ENCODE results near the gene CTNNBIP1.
A peak's percentile ranks its signal among the peaks of the same experiment; 100 is the strongest.
"Not testable (repeated sequence)": the region's sequence is repeated elsewhere in the genome, so short reads cannot be mapped to it uniquely, and the experiment has no call there.

CTNNBIP1 gene

DNA sequence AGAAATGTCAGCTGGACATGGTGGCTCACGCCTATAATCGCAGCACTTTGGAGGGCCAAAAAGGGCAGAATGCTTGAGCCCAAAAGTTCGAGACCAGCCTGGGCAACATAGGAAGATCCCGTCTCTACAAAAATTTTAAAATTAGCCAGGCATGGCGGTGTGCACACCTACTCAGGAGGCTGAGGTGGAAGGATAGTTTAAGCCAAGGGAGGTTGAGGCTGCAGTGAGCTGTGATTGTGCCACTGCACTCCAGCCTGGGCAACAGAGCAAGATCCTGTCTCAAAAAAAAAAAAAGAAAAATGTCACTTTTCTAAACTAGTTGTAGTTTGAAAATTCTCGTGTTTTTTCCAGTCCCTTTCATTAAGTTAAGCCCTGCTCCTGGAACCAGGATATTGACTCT is 95.5 kb downstream of the CTNNBIP1 start:
- ATAC-seq (no peak), DNase-seq (no peak)
- Mint-ChIP-seq H3K4me3 (no peak overlapping the region), H3K9me3 (no peaks in the 10 kb centered on the region), H3K27me3 (no peaks in the 10 kb centered on the region), H3K27ac (no peak overlapping the region), H3K4me1 (peaks cover 10% of the 10 kb centered on the region), H3K36me3 (ENCODE audit: low read depth) (no peaks in the 10 kb centered on the region)

GRCh38 chr1:9811239-9811966 is 98.7 kb downstream of the CTNNBIP1 start:
- Mint-ChIP-seq H3K36me3 (ENCODE audit: low read depth) (no peaks in the 10 kb centered on the region), H3K27me3 (no peaks in the 10 kb centered on the region), H3K9me3 (no peaks in the 10 kb centered on the region), H3K4me1 (peaks cover 28% of the 10 kb centered on the region), H3K27ac (no peak overlapping the region), H3K4me3 (no peak overlapping the region)
- no peak for DNase-seq
- no peak for ATAC-seq

DNA sequence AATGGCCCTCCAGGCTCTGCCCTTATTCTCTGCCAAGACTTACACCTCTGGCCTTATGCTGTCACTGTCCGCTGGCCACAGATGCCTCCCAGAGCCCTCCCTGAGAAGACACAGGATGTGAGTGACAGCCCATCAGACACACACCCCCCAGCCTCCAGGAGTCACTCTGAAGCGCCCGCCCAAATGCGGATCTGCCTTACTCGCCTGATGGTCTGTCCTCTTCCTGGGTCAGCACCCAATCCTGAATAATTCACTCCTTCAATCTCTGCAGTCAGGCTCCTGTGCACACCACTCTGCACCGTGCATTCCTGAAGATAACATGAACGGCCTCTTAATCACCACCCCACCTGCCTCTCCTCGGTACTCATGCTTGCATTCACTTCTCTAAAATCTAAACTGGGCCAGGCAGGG is 101.0 kb downstream of the CTNNBIP1 start:
- Mint-ChIP-seq H3K36me3 (ENCODE audit: low read depth) (no peaks in the 10 kb centered on the region), H3K27me3 (no peaks in the 10 kb centered on the region), H3K4me1 (peaks cover 27% of the 10 kb centered on the region), H3K27ac (no peak overlapping the region), H3K4me3 (no peak overlapping the region), H3K9me3 (no peaks in the 10 kb centered on the region)
- no peak for ATAC-seq
- no peak for DNase-seq

DNA sequence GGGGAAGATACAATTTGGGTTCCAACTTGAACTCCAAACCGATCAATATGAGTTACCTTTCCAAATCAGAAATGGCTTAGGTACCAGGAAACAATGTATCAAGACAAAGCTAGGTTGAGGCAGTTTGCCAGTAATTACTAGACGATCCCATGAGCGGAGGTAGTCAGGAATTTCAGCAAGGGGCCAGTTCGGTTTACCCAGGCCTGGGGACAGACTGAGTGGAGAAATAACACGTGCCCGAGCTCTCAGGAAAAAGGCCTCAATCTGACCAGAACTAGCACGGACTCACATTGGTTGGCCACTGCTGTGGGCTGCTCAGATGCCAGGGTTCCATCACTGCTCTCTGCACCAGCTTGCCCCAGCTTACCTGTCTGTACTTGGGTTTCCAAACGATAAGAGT is 101.6 kb downstream of the CTNNBIP1 start:
- Mint-ChIP-seq H3K4me3 (no peak overlapping the region), H3K4me1 (peaks cover 28% of the 10 kb centered on the region), H3K9me3 (no peaks in the 10 kb centered on the region), H3K36me3 (ENCODE audit: low read depth) (no peaks in the 10 kb centered on the region), H3K27me3 (no peaks in the 10 kb centered on the region), H3K27ac (no peak overlapping the region)
- DNase-seq (no peak), ATAC-seq (no peak)

DNA sequence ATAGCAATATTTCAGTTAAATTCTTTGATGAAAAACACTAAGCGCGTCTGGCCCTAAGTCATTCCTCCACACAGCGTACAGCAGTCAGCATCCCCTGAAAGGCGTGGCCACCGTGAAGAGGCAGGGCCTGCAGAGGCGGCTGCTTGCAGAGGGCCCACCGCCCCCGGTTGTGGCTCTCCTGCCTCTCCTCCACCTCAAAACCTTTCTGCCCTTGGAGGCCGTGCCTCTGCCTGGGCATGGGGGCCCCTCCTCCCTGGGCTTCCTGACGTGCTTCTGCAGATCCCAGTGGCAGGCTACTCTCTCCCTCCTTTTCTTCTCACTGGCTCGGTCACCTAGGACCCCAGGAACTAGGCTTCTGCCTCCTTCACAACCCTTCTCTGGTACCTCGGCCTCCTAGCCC is 102.5 kb downstream of the CTNNBIP1 start:
- Mint-ChIP-seq H3K9me3 (no peaks in the 10 kb centered on the region), H3K27ac (no peak overlapping the region), H3K36me3 (ENCODE audit: low read depth) (no peaks in the 10 kb centered on the region), H3K27me3 (no peaks in the 10 kb centered on the region), H3K4me1 (peaks cover 32% of the 10 kb centered on the region), H3K4me3 (no peak overlapping the region)
- peak; percentile 36 for ATAC-seq
- DNase-seq, result no peak

DNA sequence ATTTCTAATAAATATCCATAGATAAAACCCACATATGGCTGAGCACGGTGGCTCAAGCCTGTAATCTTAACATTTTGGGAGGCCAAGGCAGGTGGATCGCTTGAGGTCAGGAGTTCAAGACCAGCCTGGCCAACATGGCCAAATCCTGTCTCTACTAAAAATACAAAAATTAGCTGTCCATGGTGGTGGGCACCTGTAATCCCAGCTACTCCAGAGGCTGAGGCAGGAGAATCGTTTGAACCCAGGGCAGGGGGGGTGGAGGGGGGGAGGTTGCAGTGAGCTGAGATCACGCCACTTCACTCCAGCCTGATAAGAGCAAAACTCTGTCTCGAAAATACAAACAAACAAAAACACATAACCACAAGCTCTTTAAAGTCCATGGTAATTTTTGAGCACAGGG is 104.1 kb downstream of the CTNNBIP1 start:
- peaks cover 44% of the 10 kb centered on the region for H3K4me1 Mint-ChIP-seq
- H3K27me3 Mint-ChIP-seq; H3K27ac Mint-ChIP-seq; H3K36me3 Mint-ChIP-seq (ENCODE audit: low read depth); H3K9me3 Mint-ChIP-seq; H3K4me3 Mint-ChIP-seq; DNase-seq; ATAC-seq: not testable (repeated sequence)

DNA sequence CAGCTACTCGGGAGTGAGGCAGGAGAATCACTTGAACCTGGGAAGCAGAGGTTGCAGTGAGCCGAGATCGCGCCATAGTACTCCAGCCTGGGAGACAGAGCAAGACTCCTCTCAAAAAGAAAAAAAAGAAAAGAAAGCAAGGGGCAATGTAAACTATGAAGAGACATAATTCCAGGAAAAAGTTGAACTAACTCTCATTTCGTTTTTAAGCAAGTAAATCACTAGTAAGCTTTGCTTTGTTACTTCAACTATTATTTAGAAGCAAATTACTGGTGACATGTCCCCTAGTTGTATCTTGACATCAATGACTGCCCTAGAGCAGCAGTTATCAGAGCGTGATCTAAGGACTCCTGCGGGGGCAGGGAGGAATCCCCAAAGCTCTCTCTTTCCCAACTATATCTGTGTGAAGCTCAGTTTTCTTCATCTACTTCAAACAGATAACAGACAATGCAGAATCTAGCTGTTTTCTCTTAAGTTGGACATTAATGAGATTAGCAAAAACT is 105.0 kb downstream of the CTNNBIP1 start:
- Mint-ChIP-seq H3K36me3 (ENCODE audit: low read depth) (no peaks in the 10 kb centered on the region), H3K4me3 (no peak overlapping the region), H3K9me3 (no peaks in the 10 kb centered on the region), H3K4me1 (peaks cover 45% of the 10 kb centered on the region), H3K27ac (no peak overlapping the region), H3K27me3 (no peaks in the 10 kb centered on the region)
- no peak for DNase-seq
- no peak for ATAC-seq

DNA sequence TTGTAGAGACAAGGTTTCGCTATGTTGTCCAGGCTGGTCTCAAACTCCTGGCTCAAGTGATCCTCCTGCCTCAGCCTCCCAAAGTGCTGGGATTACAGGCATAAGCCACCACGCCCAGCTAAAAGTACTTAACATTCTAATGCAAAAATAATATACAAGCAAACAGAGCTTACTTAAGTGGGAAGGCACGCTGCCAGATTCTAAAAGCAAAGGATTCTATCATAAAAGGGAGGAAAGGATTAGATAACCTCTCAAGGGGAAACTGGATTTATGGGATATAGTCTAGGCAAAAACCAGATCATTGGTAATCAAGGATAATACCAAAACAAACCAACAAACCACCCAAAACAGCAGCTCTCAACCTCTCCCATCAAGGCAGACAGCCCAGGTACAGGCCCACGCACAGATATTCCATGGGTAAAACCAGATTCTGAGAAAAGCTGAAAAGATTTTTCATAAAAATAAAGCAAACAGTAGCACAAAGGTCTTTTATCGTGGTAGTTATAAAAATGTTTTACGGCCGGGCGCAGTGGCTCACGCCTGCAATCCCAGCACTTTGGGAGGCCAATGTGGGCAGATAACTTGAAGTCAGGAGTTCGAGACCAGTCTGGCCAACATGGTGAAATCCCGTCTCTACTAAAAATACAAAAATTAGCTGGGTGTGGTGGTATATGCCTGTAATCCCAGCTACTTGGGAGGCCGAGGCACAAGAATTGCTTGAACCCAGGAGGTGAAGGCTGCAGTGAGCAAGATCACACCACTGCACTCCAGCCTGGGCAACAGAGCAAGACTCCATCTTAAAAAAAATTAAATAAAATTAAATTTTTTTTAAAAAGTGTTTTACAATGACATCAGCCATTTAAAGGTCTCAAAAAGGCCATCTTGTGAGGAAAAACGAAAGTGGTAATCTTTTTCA is 106.8 kb downstream of the CTNNBIP1 start:
- not testable (repeated sequence) for H3K27me3 Mint-ChIP-seq; H3K9me3 Mint-ChIP-seq; H3K27ac Mint-ChIP-seq; H3K4me3 Mint-ChIP-seq; ATAC-seq; DNase-seq; H3K36me3 Mint-ChIP-seq (ENCODE audit: low read depth)
- H3K4me1 Mint-ChIP-seq, result peaks cover 53% of the 10 kb centered on the region

DNA sequence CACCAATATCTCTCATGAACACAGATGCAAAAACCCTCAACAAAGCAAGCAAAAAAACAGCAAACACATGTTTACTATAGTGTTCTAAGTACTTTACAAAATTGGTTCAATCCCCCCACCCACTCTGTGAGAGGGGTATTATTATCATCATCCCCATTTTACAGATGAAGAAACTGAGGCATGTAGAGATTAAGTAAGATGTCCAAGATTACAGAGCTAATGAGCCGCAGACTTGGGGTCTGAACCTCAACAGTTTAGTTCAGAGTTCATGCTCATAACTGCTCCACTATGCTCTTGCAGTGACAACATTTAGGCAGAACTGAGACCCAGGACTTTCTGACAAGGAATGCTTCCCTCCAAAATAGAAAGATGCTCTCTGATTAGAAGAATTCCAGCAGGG is 108.2 kb downstream of the CTNNBIP1 start:
- no peaks in the 10 kb centered on the region for H3K9me3 Mint-ChIP-seq
- ATAC-seq (no peak), DNase-seq (no peak)
- no peak overlapping the region for H3K27ac Mint-ChIP-seq
- no peaks in the 10 kb centered on the region for H3K36me3 Mint-ChIP-seq (ENCODE audit: low read depth)
- H3K4me1 Mint-ChIP-seq, result peaks cover 53% of the 10 kb centered on the region
- no peaks in the 10 kb centered on the region for H3K27me3 Mint-ChIP-seq
- H3K4me3 Mint-ChIP-seq, result no peak overlapping the region

All from activated naive CD8-positive, alpha-beta T cell treated with anti-CD3 and anti-CD28 coated beads, Interleukin-2, amount 50 U/mL, for 24 hours (primary cell).